Choroid plexus epithelial cell (primary cell): Measurements from ENCODE around the gene R3HCC1L.
"Not testable (repeated sequence)": the region's sequence is repeated elsewhere in the genome, so short reads cannot be mapped to it uniquely, and the experiment has no call there.

Experiments used
- DNase-seq: peaks from one replicate; pipeline ENCODE4 v3.0.0-alpha.2; 2010; ENCODE audit warnings: low read depth
- H3K4me3 ChIP-seq: 2 replicates; pipeline ENCODE4 v1.5.1; 2011; ENCODE audit warnings: low read depth, mild to moderate bottlenecking, control low read depth, low read length, moderate library complexity
- TF ChIP-seq, protein P1 (sequence below): conservative IDR thresholded peaks from 2 replicates; pipeline ENCODE4 v1.5.1; 2011; ENCODE audit warnings: low read depth, mild to moderate bottlenecking, control low read depth, inconsistent platforms, low read length, moderate library complexity

Gene R3HCC1L

DNA sequence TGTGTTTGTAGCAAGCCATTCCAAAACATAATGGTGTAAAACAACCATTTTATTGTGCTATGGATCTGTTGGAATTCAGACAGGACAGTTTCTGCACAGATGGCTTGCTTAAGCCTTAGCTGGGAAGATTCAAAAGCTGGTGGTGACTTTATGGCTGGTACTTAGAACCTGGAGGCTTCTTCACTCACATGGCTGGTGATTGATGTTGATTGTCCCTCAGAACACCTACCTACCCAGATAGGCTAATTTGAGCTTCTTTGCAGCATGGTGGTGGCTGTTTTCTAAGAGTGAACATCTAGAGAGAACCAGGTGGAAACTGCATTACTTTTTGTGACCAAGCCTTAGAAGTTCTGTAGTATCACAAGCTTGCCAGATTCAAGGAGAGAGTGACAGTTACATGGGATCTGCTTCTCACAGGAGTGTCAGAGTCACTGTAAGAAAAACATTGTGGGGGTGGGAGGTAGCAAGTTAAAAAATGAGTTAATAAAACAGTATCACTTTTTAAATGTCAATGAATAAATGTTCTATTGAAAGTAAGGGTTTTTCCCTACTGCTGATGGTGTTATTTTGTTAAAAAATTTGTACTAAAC lies 7.1 kb downstream of the R3HCC1L start:
- TF ChIP-seq, protein P1, sequence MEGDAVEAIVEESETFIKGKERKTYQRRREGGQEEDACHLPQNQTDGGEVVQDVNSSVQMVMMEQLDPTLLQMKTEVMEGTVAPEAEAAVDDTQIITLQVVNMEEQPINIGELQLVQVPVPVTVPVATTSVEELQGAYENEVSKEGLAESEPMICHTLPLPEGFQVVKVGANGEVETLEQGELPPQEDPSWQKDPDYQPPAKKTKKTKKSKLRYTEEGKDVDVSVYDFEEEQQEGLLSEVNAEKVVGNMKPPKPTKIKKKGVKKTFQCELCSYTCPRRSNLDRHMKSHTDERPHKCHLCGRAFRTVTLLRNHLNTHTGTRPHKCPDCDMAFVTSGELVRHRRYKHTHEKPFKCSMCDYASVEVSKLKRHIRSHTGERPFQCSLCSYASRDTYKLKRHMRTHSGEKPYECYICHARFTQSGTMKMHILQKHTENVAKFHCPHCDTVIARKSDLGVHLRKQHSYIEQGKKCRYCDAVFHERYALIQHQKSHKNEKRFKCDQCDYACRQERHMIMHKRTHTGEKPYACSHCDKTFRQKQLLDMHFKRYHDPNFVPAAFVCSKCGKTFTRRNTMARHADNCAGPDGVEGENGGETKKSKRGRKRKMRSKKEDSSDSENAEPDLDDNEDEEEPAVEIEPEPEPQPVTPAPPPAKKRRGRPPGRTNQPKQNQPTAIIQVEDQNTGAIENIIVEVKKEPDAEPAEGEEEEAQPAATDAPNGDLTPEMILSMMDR: no peak
- H3K4me3 ChIP-seq: no peak overlapping the region

DNA sequence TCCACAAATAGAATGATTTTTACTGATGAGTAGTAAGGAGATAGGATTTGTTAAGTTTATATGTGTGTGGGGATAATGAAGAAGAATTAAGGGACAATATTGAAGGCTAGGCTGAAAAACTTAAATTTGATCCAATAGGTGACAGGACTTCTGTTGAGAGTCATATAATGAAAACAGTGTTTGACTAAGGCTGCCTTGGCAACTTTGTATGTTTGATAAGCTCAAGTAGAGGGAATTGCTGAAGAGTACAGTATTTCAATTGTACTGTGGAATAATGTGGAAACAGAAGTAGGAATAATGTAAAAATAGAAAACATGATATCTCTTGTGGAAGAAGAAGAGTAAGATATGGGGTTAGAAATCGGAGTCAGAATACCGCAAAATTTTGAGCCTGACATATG lies 10.5 kb downstream of the R3HCC1L start:
- no peak for DNase-seq
- TF ChIP-seq, protein P1: no peak
- no peak overlapping the region for H3K4me3 ChIP-seq

More for the DNA sequence above, 7.1 kb downstream of the R3HCC1L start:
- DNase-seq: no peak

DNA sequence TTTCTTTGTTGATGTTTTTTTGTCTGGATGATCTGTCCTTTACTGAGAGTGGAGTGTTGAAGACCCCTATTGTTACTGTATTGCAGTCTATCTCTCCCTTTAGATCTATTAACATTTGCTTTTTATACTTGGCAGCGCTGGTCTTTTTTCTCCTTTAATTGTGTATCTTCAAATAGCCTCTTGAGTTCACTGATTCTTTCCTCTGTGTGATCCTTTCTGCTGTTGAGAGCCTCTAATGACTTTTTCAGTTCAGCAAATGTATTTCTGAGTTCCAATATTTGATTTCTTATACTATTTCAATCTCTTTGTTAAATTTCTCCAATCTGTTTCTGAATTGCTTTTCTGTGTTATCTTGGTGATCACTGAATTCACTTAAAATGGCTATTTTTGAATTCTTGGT lies 15.4 kb downstream of the R3HCC1L start:
- H3K4me3 ChIP-seq: no peak overlapping the region
- TF ChIP-seq, protein P1: no peak
- DNase-seq: no peak

DNA sequence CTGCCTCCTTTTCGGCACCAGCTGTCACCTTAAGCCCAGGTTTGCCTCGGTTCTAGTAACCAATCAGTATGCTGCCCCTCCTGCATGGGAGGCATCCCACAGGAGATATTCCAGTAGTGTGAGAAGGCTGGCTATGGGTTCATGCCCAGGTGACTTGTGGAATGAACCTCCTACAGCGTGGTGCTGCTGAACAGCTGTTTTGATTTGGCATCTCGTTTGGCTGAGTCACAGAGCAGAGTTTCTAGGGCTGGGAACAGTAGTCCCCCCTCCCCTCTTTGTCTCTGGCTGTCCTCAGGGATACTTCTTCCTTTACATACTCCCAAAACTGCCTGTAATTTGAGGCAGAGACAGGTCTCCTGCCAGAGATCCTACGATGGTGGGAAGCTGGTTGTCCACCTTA lies 16.1 kb downstream of the R3HCC1L start:
- no peak overlapping the region for H3K4me3 ChIP-seq
- TF ChIP-seq, protein P1: no peak
- peak; percentile 69 for DNase-seq

DNA sequence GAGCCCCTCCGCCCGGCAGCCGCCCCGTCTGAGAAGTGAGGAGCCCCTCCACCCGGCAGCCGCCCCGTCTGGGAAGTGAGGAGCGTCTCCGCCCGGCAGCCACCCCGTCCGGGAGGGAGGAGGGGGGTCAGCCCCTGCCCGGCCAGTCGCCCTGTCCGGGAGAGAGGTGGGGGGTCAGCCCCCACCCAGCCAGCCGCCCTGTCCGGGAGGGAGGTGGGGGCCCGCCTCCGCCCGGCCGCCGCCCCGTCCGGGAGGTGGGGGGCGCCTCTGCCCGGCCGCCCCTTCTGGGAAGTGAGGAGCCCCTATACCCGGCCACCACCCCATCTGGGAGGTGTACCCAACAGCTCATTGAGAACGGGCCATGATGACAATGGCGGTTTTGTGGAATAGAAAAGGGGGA lies 18.3 kb downstream of the R3HCC1L start:
- H3K4me3 ChIP-seq, DNase-seq: not testable (repeated sequence)

DNA sequence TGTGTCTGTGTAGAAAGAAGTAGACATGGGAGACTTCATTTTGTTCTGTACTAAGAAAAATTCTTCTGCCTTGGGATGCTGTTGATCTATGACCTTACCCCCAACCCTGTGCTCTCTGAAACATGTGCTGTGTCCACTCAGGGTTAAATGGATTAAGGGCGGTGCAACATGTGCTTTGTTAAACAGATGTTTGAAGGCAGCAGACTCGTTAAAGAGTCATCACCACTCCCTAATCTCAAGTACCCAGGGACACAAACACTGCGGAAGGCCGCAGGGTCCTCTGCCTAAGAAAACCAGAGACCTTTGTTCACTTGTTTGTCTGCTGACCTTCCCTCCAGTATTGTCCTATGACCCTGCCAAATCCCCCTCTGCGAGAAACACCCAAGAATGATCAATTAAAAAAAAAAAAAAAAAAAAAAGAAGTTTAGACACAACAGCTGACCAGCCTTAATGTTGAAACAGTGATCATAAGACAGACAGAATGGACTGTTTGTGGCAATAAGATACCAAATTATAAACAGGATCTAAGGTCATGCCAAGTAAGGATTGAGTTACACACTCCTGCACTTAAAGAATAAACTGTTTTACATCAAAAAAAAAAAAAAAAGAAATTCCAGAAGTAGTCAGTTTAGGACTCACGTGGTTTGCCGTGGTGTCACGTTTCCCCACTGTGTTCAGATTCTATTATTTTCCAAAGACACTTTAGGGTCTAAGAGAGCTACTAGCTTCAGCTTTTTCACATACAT lies 18.9 kb downstream of the R3HCC1L start:
- DNase-seq: peak; percentile 48
- not testable (repeated sequence) for H3K4me3 ChIP-seq

DNA sequence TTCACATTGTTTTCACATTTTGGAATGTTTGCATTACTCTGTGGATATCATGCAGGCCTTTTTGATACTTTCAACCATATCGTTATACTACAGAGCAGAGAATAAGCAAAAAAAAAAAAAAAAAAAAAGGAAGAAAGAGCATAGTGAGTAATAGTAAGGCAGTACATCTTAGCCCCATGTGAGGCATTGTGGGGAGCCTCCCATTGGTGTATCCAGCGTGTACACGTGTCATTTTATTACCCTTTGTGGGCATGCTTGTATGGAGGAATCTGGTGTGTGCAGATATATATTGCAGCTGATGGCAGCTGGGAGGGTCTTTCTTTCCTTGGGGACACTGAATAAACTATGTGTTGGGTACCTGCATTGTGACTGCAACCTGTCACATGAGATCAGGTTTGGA lies 19.6 kb downstream of the R3HCC1L start:
- no peak overlapping the region for H3K4me3 ChIP-seq
- TF ChIP-seq, protein P1: no peak
- DNase-seq: no peak

DNA sequence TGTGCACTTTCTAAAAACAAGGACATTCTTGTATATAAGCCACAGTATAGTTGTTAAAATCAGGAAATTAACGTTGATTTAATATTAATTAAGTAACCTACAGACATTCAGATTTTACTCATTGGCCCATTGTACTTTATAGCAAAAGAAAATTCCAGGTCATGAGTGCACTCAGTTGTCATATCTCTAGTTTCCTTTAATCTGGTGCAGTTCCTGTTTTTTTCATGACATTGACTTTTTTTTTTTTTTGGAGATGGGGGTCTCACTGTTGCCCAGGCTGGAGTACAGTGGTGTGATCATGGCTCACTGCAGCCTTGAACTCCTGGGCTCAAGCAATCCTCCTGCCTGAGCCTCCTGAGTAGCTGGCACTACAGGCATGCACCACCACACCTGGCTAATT lies 24.1 kb downstream of the R3HCC1L start:
- TF ChIP-seq, protein P1: no peak
- DNase-seq: no peak
- no peak overlapping the region for H3K4me3 ChIP-seq
